Fibroblast of villous mesenchyme (primary cell): ENCODE measurements around the gene LSM7. TPM values are rescaled to one million over a fixed set of nuclear protein-coding genes. Genes with fewer than 3 reads are reported as not detected.

ENCODE experiments used
- DNase-seq: peaks from one replicate; pipeline ENCODE4 v3.0.0-alpha.2; 2010; ENCODE audit warnings: low read depth
- H3K4me3 ChIP-seq: 2 replicates; pipeline ENCODE4 v1.5.1; 2011; ENCODE audit warnings: low read depth, mild to moderate bottlenecking, low read length
- total RNA-seq: library from RNA; depleted of rRNA; stranded (reverse); fragments of >200 nt; gene quantifications from 2 replicates; pipeline ENCODE4 v1.2.3, GENCODE V29; 2012
- TF ChIP-seq, protein P1 (sequence below): IDR thresholded peaks from 2 replicates; pipeline ENCODE4 v1.5.1; 2012; ENCODE audit warnings: low read depth, mild to moderate bottlenecking, low read length; ENCODE audit not compliant: insufficient read depth

Gene LSM7
- total RNA-seq, 1 donor: 78.2 TPM

- TF ChIP-seq, protein P1, sequence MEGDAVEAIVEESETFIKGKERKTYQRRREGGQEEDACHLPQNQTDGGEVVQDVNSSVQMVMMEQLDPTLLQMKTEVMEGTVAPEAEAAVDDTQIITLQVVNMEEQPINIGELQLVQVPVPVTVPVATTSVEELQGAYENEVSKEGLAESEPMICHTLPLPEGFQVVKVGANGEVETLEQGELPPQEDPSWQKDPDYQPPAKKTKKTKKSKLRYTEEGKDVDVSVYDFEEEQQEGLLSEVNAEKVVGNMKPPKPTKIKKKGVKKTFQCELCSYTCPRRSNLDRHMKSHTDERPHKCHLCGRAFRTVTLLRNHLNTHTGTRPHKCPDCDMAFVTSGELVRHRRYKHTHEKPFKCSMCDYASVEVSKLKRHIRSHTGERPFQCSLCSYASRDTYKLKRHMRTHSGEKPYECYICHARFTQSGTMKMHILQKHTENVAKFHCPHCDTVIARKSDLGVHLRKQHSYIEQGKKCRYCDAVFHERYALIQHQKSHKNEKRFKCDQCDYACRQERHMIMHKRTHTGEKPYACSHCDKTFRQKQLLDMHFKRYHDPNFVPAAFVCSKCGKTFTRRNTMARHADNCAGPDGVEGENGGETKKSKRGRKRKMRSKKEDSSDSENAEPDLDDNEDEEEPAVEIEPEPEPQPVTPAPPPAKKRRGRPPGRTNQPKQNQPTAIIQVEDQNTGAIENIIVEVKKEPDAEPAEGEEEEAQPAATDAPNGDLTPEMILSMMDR: no peak
- no peak for DNase-seq
- H3K4me3 ChIP-seq: no peak overlapping the region
These were observed 37.0 kb upstream of the LSM7 start for GRCh38 chr19:2365201-2365970.

GRCh38 chr19:2363419-2363818, 35.0 kb upstream of the LSM7 start:
- no peak for DNase-seq
- TF ChIP-seq, protein P1: no peak
- H3K4me3 ChIP-seq: no peak overlapping the region

DNA sequence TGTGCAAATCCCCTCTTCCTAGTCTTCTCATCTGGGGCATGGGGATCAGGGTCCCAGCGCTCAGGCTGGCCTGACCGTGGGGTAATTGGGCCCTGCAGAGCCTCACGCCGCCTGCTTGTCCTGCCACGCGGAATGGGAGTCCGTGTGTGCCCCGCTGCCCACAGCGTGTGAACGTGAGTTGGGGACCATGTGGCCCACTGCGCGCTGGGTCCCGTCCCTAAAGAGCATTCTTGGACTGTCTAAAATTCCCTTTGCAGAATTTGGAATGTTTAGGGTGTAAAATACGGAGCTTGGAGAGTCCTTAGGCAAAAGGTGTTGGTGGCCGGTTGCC, 34.5 kb upstream of the LSM7 start:
- H3K4me3 ChIP-seq: no peak overlapping the region
- TF ChIP-seq, protein P1: no peak
- DNase-seq: no peak

- no peak overlapping the region for H3K4me3 ChIP-seq
- TF ChIP-seq, protein P1: no peak
- DNase-seq: no peak
These were observed 33.9 kb upstream of the LSM7 start for GRCh38 chr19:2362046-2362969.

DNA sequence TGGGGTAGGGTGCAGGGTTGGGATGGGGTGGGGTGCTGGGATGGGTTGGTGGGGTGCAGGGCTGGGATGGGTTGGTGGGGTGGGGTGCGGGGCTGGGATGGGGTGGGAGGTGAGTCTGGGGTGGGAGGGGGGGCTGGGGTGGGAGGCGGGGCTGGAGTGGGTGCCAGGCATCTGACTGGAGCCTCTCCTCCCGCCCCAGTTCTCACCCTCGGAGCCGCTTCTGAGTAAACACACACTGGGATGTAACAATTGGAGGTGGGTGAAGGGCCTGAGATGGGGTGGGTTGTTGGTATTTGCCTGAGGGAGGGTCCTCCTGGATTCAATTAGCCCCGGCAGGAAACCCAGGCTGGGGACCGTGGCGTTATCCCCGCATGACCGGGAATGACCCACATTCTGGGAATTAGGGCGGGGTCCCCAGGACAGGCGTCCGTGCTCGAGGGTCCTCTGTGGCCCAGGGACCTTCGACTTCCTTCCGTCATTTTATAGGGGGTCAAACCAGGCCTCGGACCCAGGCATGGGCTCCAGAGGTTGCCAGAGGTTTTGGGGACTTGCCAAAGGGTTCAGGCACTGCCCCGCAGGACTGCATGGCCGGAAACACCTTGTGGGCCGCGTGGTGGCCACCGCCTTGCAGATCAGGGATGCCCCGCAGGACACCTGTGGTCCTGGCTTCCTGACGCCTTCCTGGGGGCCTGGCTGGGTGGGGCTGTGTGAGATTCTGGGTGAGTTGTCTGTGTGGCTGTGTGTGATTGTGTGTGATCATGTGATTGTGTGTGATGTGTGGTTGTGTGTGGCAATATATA, 33.1 kb upstream of the LSM7 start:
- DNase-seq: no peak
- no peak overlapping the region for H3K4me3 ChIP-seq
- TF ChIP-seq, protein P1: no peak

DNA sequence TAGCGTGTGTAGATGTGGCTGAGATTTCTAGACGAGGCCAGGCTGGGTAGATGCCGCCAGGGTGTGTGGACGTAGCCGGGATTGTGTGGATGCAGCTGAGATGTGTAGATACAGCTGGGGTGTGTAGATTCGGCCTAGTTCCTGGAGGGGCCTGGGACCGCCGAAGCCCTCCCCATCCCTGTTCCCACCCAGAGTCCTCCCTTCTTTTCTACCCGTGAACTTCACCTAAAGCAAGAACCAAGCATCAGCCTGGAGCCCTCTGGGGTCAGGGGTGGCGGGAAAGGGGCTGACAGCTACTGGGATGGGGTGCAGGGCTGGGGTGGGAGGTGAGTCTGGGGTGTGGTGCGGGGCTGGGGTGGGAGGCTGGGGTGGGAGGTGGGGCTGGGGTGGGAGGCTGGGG, 32.4 kb upstream of the LSM7 start:
- no peak overlapping the region for H3K4me3 ChIP-seq
- TF ChIP-seq, protein P1: no peak
- DNase-seq: no peak
